SW 1271 (cell line): ENCODE measurements around the gene THADA.

Experiments
- DNase-seq, 2 experiments: peaks; one replicate each; lab custom pipeline; 2025; lab: John Stamatoyannopoulos, UW

Gene THADA

GRCh38 chr2:43495727-43496126 is 100.1 kb downstream of the THADA start:
- no peak for DNase-seq

- no peak for DNase-seq
These were observed 101.9 kb downstream of the THADA start for GRCh38 chr2:43493954-43494353.

GRCh38 chr2:43491065-43491639 is 104.7 kb downstream of the THADA start:
- DNase-seq: no peak

GRCh38 chr2:43490252-43490786 is 105.5 kb downstream of the THADA start:
- DNase-seq: no peak

- DNase-seq: no peak
These were observed 107.1 kb downstream of the THADA start for GRCh38 chr2:43488737-43489136.

- DNase-seq: no peak
These were observed 109.2 kb downstream of the THADA start for GRCh38 chr2:43486603-43487002.

- peak; percentile 33 to 71 for DNase-seq
These were observed 111.4 kb downstream of the THADA start for GRCh38 chr2:43484323-43484930.

GRCh38 chr2:43482961-43483360 is 112.9 kb downstream of the THADA start:
- DNase-seq: no peak

GRCh38 chr2:43481927-43482542 is 113.8 kb downstream of the THADA start:
- DNase-seq: no peak

GRCh38 chr2:43480874-43481273 is 115.0 kb downstream of the THADA start:
- no peak for DNase-seq

GRCh38 chr2:43478412-43479086 is 117.3 kb downstream of the THADA start:
- no peak for DNase-seq

GRCh38 chr2:43475922-43476321 is 119.9 kb downstream of the THADA start:
- DNase-seq: no peak

GRCh38 chr2:43475137-43475846 is 120.5 kb downstream of the THADA start:
- DNase-seq: no peak

GRCh38 chr2:43474273-43474672 is 121.6 kb downstream of the THADA start:
- DNase-seq: no peak

- no peak for DNase-seq
These were observed 122.1 kb downstream of the THADA start for GRCh38 chr2:43473767-43474166.

- no peak for DNase-seq
These were observed 123.2 kb downstream of the THADA start for GRCh38 chr2:43472527-43473194.

GRCh38 chr2:43469713-43470112 is 126.1 kb downstream of the THADA start:
- DNase-seq: no peak

- no peak for DNase-seq
These were observed 126.7 kb downstream of the THADA start for GRCh38 chr2:43469094-43469493.

- DNase-seq: no peak
These were observed 127.9 kb downstream of the THADA start for GRCh38 chr2:43467891-43468290.

- no peak for DNase-seq
These were observed 130.6 kb downstream of the THADA start for GRCh38 chr2:43465234-43465633.

- DNase-seq: no peak
These were observed 131.2 kb downstream of the THADA start for GRCh38 chr2:43464590-43464989.
